ENCODE results near the gene CMTM8. TPM values are rescaled to one million over a fixed set of nuclear protein-coding genes. Genes with fewer than 3 reads are reported as not detected.

Gene CMTM8
- total and polyA plus RNA-seq, 10 of the 15 experiments (the other 5 are each of a cell fraction or from before 2014, with no cell fraction given) = 0.11 to 0.23 TPM; not detected in 8

GRCh38 chr3:32203854-32204253 is 34.6 kb upstream of the CMTM8 start:
- no peak for ATAC-seq
- H3K36me3 ChIP-seq (ENCODE audit: control insufficient read depth in 2 of 2, insufficient read depth in 2 of 2, low read length in 1 of 2) = no peaks in the 10 kb centered on the region

More at GRCh38 chr3:32203854-32204253, 34.6 kb upstream of the CMTM8 start:
- Histone ChIP-seq H3K9ac (ENCODE audit: control insufficient read depth, insufficient read depth, low read length) (no peak overlapping the region), H2AFZ (ENCODE audit: control insufficient read depth, low read depth, low read length) (no peak overlapping the region), H4K20me1 (ENCODE audit: control insufficient read depth, insufficient read depth) (no peaks in the 10 kb centered on the region), H3K79me2 (ENCODE audit: control insufficient read depth, insufficient read depth, low read length) (no peaks in the 10 kb centered on the region), H3K4me2 (ENCODE audit: control insufficient read depth, insufficient read depth) (no peak overlapping the region), H3K4me1 (ENCODE audit: control insufficient read depth, insufficient read depth, low read length) (no peaks in the 10 kb centered on the region), H3K27me3 (replicated peaks in 1 of 2; ENCODE audit: control insufficient read depth in 2 of 2, insufficient read depth in 2 of 2, low read length in 1 of 2) (no peaks in the 10 kb centered on the region), H3K4me3 (no peak overlapping the region), H3K27ac (ENCODE audit: control insufficient read depth, insufficient read depth) (no peak overlapping the region), H3K9me3 (replicated peaks; ENCODE audit: control insufficient read depth, insufficient read depth, low read length) (no peaks in the 10 kb centered on the region)
- no TSS peak for BruUV-seq (replicated peaks)
- no peak for DNase-seq (ENCODE audit: low read depth, low spot score)
- intact Hi-C loops (cut with micrococcal nuclease; ENCODE audit: unreplicated experiment) = no loop called here
- ChIA-PET CTCF (no interaction called here), POLR2A (no interaction called here), SMC1A (ENCODE audit: uncharacterized antibody, unreplicated experiment) (no interaction called here), RAD21 (ENCODE audit: unreplicated experiment) (no interaction called here)
- in situ Hi-C loops (cut with MboI) = no loop called here
- TF ChIP-seq ZBTB11 (CRISPR knock-in tag; IDR thresholded peaks at IDR 0.05) (no peak), NFYA (IDR thresholded peaks at IDR 0.05; ENCODE audit: borderline replicate concordance, low read depth, low read length) (no peak), ZZZ3 (IDR thresholded peaks at IDR 0.05; ENCODE audit: control insufficient read depth, insufficient read length, low read depth) (no peak), MAX (IDR thresholded peaks at IDR 0.05; ENCODE audit: low read depth, low read length) (no peak), SIX5 (IDR thresholded peaks at IDR 0.05; ENCODE audit: low read depth, low read length, severe bottlenecking) (no peak), EZH2 (IDR thresholded peaks at IDR 0.05; ENCODE audit: borderline replicate concordance, control insufficient read depth, low read depth, low read length) (no peak), RUNX3 (IDR thresholded peaks at IDR 0.05; ENCODE audit: low read length) (no peak), MYB (IDR thresholded peaks at IDR 0.05; ENCODE audit: borderline replicate concordance, low read depth, low read length) (no peak), YBX1 (IDR thresholded peaks at IDR 0.05) (no peak), ATF7 (IDR thresholded peaks at IDR 0.05; ENCODE audit: low read depth) (no peak), ZBTB40 (IDR thresholded peaks at IDR 0.05; ENCODE audit: borderline replicate concordance) (no peak), FOS (IDR thresholded peaks at IDR 0.05; ENCODE audit: borderline replicate concordance, extremely low read depth, insufficient read length) (no peak), SMAD1 (IDR thresholded peaks at IDR 0.05; ENCODE audit: low read depth, partially characterized antibody) (no peak), IRF5 (IDR thresholded peaks at IDR 0.05; ENCODE audit: borderline replicate concordance) (no peak), BRCA1 (IDR thresholded peaks at IDR 0.05; ENCODE audit: low read depth, low read length) (no peak)
- FAIRE-seq = no peak
